ENCODE measurements around the gene CUBN.

GRCh38 chr10:16820421-16820820 lies 309.2 kb downstream of the CUBN start:
- no peak for TF ChIP-seq CTCF (IDR thresholded peaks at IDR 0.05)
- no peak for TF ChIP-seq ZFX (IDR thresholded peaks at IDR 0.05; ENCODE audit: borderline replicate concordance)

Measured in 22Rv1 (cell line).